Measurements from ENCODE around the gene SELENOO.
A peak's percentile ranks its signal among the peaks of the same experiment; 100 is the strongest.

Gene SELENOO

GRCh38 chr22:50185375-50186087 is 15.3 kb upstream of the SELENOO start, which contains the start of gene TRABD:
Gene TRABD, plus strand, starts transcription at chr22:50185913. Its CDS starts 7,148 bp downstream, at chr22:50193061.
- DNase-seq: peak; percentile 87 to 92

- no peak for DNase-seq
These were observed 14.6 kb upstream of the SELENOO start for GRCh38 chr22:50186181-50186714.

- DNase-seq: no peak
These were observed 13.9 kb upstream of the SELENOO start for GRCh38 chr22:50186761-50187523.

GRCh38 chr22:50188356-50188755 is 12.5 kb upstream of the SELENOO start:
- DNase-seq: no peak

- DNase-seq: no peak
These were observed 11.5 kb upstream of the SELENOO start for GRCh38 chr22:50189184-50189848.

GRCh38 chr22:50189849-50190181 is 11.0 kb upstream of the SELENOO start:
- no peak for DNase-seq

- DNase-seq: peak; percentile 69 to 72
These were observed 10.4 kb upstream of the SELENOO start for GRCh38 chr22:50190182-50190940.

GRCh38 chr22:50190941-50191741 is 9.7 kb upstream of the SELENOO start:
- DNase-seq: peak; percentile 52 to 74

GRCh38 chr22:50192436-50193204 is 8.2 kb upstream of the SELENOO start:
- DNase-seq: peak in 1 of 2 experiments; percentile 40

- DNase-seq: no peak
These were observed 7.2 kb upstream of the SELENOO start for GRCh38 chr22:50193621-50194020.

- no peak for DNase-seq
These were observed 6.6 kb upstream of the SELENOO start for GRCh38 chr22:50194037-50194805.

- DNase-seq: no peak
These were observed 4.6 kb upstream of the SELENOO start for GRCh38 chr22:50196256-50196655.

- DNase-seq: no peak
These were observed 3.6 kb upstream of the SELENOO start for GRCh38 chr22:50197000-50197800.

GRCh38 chr22:50197856-50198623 is 2.8 kb upstream of the SELENOO start:
- DNase-seq: no peak

- DNase-seq: no peak
These were observed 2.2 kb upstream of the SELENOO start for GRCh38 chr22:50198624-50199017.

GRCh38 chr22:50199251-50199721 is 1.5 kb upstream of the SELENOO start:
- no peak for DNase-seq

- no peak for DNase-seq
These were observed 866 bp upstream of the SELENOO start for GRCh38 chr22:50199829-50200460.

All from stimulated activated CD4-positive, alpha-beta T cell treated with anti-CD3 and anti-CD28 coated beads, Interleukin-4, amount 100 ng/mL, for 4 hours (primary cell).